T-helper 1 cell treated with Interleukin-12 subunit alpha and Interleukin-12 subunit beta and Interleukin-4 antibody, amounts not matched to agents 30 μg/mL and 1 μg/mL, for 36 hours (primary cell): ENCODE results near the gene UHRF2.
"Not testable (repeated sequence)": the region's sequence is repeated elsewhere in the genome, so short reads cannot be mapped to it uniquely, and the experiment has no call there.

Source experiments
- H3K27ac Mint-ChIP-seq: one replicate; pipeline ENCODE4 v1.8.0; 2021; ENCODE audit warnings: mild to moderate bottlenecking, mixed read lengths
- H3K27me3 Mint-ChIP-seq: one replicate; pipeline ENCODE4 v1.8.0; 2021; ENCODE audit warnings: low read depth, mixed read lengths
- H3K36me3 Mint-ChIP-seq: one replicate; pipeline ENCODE4 v1.8.0; 2021; ENCODE audit warnings: low read depth, mixed read lengths
- H3K4me1 Mint-ChIP-seq: one replicate; pipeline ENCODE4 v1.8.0; 2021; ENCODE audit warnings: low read depth, mixed read lengths
- H3K4me3 Mint-ChIP-seq: one replicate; pipeline ENCODE4 v1.8.0; 2021; ENCODE audit warnings: mild to moderate bottlenecking, moderate library complexity, mixed read lengths
- H3K9me3 Mint-ChIP-seq: one replicate; pipeline ENCODE4 v1.8.0; 2021; ENCODE audit warnings: mixed read lengths

Gene UHRF2

DNA sequence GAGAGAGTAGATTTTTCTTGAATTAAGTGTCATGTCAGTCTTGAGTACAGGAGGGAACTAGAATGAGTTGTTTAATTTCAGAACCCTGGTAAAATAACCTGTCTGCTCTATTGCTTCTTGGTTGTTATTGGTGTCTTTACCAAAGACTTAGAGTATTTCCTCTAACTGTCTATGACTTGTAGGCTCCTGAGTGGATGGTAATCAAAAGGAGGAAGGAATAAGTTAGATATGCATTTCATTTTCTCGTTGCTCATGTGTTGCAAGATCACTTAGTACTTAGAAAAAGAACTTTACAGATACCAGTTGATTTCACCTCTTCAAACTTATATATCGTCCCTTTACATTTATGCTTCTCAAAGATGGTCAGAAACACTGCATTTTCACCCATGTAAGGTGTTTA lies 31.1 kb downstream of the UHRF2 start:
- Mint-ChIP-seq H3K27ac (peak overlapping the region; percentile 21), H3K9me3 (no peaks in the 10 kb centered on the region), H3K4me1 (peaks cover 37% of the 10 kb centered on the region), H3K4me3 (no peak overlapping the region), H3K36me3 (peaks cover 15% of the 10 kb centered on the region), H3K27me3 (no peaks in the 10 kb centered on the region)

DNA sequence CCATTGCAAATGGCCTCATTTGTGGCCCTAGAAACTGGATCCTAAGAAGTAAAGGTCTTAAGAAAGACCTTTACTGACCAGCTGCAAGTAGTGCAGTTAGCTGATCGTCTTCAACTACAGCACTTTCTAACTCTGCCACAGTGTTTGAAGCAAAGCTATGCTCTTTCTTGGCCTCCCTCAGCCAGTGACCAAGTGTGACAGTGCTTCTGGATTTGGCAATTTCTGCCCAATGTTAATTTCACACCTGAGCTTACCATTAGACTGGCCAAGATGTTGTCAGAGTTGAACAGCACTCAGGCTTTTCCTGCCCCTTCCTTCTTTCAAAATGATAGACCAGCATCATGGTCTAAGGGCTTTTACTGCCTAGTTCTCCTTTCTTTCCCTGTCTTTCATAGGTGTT lies 36.1 kb downstream of the UHRF2 start:
- H3K4me1 Mint-ChIP-seq = peaks cover 33% of the 10 kb centered on the region
- peaks cover 3% of the 10 kb centered on the region for H3K9me3 Mint-ChIP-seq
- H3K27me3 Mint-ChIP-seq = no peaks in the 10 kb centered on the region
- no peak overlapping the region for H3K27ac Mint-ChIP-seq
- H3K36me3 Mint-ChIP-seq = peaks cover 14% of the 10 kb centered on the region
- H3K4me3 Mint-ChIP-seq = no peak overlapping the region

DNA sequence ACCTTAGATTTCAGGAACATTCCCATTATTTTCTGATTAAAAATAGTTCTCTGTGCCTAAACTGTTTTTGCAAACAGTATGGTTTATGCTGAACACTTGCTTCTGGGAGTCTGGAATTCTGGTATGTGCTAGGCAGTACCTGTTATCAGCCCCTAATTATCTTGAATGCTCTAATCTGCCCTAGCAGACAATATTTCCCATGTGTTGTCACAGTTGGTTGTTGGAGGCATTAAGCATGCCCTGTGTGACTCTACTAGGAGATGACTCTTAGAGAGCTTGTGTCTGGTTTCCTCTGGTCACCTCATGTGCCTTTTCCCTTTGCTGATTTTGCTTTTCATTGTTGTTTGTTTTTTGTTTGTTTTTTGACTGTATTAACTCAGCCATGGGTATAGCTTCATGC lies 36.6 kb downstream of the UHRF2 start:
- H3K36me3 Mint-ChIP-seq = peaks cover 17% of the 10 kb centered on the region
- H3K27ac Mint-ChIP-seq = no peak overlapping the region
- peaks cover 8% of the 10 kb centered on the region for H3K9me3 Mint-ChIP-seq
- H3K27me3 Mint-ChIP-seq = no peaks in the 10 kb centered on the region
- no peak overlapping the region for H3K4me3 Mint-ChIP-seq
- peaks cover 28% of the 10 kb centered on the region for H3K4me1 Mint-ChIP-seq

DNA sequence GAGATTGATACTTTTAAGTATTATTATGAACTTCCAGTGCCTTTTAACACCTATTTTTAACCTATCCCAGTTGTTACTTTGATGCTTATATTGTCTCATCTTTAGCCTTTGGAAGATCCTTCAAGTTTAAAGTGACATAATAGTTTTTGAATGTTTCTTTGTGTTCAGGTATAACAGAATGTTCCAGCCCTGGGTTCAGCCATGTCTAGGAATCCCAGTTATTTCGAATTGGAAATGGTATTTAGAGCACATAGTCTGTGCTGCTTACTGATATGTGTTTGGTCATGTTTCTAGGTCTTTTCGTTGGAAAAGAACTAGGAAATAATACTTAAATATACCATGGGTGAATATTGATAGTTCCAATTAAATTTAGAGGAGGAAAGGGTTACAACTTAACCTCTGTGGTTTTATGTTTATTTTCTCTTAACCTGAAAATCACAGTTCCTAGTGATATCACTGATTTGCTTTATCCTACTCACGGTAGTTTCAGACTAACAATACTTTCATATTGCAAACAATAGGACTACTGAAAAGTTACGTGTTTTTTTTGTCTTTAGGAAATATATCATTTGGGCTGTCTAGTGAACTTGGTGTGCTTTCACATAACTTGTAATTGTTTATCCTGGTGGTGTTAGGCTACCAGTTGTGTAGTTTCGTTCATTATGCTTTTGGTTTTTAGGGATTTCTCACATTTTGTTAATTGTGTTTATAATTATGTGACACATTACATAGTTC lies 37.8 kb downstream of the UHRF2 start:
- H3K27me3 Mint-ChIP-seq = no peaks in the 10 kb centered on the region
- H3K4me3 Mint-ChIP-seq = no peak overlapping the region
- peaks cover 8% of the 10 kb centered on the region for H3K9me3 Mint-ChIP-seq
- H3K27ac Mint-ChIP-seq = no peak overlapping the region
- H3K4me1 Mint-ChIP-seq = peaks cover 28% of the 10 kb centered on the region
- peaks cover 19% of the 10 kb centered on the region for H3K36me3 Mint-ChIP-seq

DNA sequence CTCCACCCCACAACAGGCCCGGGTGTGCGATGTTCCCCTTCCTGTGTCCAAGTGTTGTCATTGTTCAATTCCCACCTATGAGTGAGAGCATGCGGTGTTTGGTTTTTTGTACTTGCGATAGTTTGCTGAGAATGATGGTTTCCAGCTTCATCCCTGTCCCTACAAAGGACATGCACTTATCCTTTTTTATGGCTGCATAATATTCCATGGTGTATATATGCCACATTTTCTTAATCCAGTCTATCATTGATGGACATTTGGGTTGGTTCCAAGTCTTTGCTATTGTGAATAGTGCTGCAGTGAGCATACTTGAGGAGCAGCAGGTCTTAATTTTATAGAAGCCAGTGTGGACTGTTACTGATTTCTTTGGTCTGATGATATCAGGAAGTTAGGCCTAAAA lies 42.3 kb downstream of the UHRF2 start:
- H3K4me3 Mint-ChIP-seq, H3K27me3 Mint-ChIP-seq, H3K27ac Mint-ChIP-seq: not testable (repeated sequence)
- H3K4me1 Mint-ChIP-seq = peaks cover 24% of the 10 kb centered on the region
- peaks cover 42% of the 10 kb centered on the region for H3K36me3 Mint-ChIP-seq
- peaks cover 28% of the 10 kb centered on the region for H3K9me3 Mint-ChIP-seq

DNA sequence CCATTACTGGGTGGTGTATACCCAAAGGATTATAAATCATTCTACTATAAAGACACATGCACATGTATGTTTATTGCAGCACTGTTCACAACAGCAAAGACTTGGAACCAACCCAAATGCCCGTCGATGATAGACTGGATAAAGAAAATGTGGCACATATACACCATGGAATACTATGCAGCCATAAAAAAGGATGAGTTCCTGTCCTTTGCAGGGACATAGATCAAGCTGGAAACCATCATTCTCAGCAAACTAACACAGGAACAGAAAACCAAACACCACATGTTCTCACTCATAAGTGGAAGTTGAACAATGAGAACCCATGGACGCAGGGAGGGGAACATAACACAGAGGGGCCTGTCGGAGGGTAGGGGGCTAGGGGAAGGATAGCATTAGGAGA lies 45.7 kb downstream of the UHRF2 start:
- Mint-ChIP-seq H3K36me3 (peaks cover 45% of the 10 kb centered on the region), H3K9me3 (peaks cover 28% of the 10 kb centered on the region), H3K4me1 (peaks cover 16% of the 10 kb centered on the region)
- not testable (repeated sequence) for H3K27ac Mint-ChIP-seq, H3K4me3 Mint-ChIP-seq, H3K27me3 Mint-ChIP-seq

DNA sequence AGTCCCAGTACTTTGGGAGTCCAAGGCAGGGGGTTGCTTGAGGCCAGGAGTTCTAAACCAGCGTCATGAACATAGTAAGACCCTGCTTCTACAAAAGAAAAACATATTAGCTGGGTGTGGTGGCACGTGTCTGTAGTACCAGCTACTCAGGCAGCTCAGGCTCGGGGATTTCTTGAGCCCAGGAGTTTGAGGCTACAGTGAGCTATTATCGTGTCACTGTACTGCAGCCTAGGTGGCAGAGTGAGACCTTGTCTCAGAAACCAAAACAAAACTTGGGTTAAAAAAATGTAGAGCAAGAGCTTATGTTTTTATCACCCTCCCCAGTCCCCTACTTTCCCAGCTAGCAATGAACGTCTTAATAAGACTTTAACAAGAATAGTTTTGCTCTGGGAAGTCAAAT lies 46.7 kb downstream of the UHRF2 start:
- Mint-ChIP-seq H3K4me1 (peaks cover 23% of the 10 kb centered on the region), H3K4me3 (no peak overlapping the region), H3K27me3 (no peaks in the 10 kb centered on the region), H3K36me3 (peaks cover 43% of the 10 kb centered on the region), H3K27ac (no peak overlapping the region), H3K9me3 (peaks cover 20% of the 10 kb centered on the region)

DNA sequence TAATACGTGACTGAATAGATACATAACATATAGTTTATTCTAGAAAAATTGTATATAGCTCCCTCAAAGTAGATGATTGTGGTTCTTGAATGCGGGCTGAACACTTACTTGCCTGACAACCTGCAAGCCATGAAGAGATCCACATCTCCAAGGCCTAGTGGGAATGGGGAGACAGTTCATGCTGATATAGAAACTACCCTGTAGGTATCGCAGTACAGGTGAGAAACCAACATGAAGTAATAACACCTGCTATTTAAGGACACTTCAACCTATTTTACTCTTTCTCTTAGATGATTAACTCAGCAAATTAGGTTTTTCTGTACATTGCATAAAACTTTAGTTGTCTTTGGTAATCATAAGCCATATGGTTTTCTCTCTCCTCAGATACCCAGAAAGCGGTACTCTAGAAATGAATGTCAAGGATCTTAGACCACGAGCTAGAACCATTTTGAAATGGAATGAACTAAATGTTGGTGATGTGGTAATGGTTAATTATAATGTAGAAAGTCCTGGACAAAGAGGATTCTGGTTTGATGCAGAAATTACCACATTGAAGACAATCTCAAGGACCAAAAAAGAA lies 47.3 kb downstream of the UHRF2 start:
- Mint-ChIP-seq H3K27me3 (no peaks in the 10 kb centered on the region), H3K9me3 (peaks cover 20% of the 10 kb centered on the region), H3K4me3 (no peak overlapping the region), H3K4me1 (peaks cover 26% of the 10 kb centered on the region), H3K36me3 (peaks cover 45% of the 10 kb centered on the region), H3K27ac (no peak overlapping the region)

DNA sequence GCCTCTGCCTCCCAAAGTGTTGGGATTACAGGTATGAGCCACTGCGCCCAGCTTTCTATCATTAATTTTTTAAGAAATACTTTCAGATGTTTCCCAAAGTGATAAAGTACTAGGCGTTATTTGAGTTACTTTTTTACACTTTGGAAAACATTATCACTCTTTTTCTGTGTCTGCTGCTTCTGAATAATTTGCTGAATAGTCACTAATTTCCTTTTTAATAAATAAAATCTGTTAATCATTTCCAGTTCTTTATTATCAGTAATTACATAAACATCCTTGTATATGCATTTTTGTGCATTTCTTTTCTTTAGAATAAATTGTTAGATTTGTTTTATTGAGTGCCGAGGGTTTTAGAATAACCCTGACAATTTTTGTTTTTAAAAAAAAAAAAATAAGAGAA lies 48.6 kb downstream of the UHRF2 start:
- Mint-ChIP-seq H3K36me3 (peaks cover 39% of the 10 kb centered on the region), H3K27me3 (no peaks in the 10 kb centered on the region), H3K4me1 (peaks cover 25% of the 10 kb centered on the region), H3K27ac (no peak overlapping the region), H3K4me3 (no peak overlapping the region), H3K9me3 (peaks cover 20% of the 10 kb centered on the region)

DNA sequence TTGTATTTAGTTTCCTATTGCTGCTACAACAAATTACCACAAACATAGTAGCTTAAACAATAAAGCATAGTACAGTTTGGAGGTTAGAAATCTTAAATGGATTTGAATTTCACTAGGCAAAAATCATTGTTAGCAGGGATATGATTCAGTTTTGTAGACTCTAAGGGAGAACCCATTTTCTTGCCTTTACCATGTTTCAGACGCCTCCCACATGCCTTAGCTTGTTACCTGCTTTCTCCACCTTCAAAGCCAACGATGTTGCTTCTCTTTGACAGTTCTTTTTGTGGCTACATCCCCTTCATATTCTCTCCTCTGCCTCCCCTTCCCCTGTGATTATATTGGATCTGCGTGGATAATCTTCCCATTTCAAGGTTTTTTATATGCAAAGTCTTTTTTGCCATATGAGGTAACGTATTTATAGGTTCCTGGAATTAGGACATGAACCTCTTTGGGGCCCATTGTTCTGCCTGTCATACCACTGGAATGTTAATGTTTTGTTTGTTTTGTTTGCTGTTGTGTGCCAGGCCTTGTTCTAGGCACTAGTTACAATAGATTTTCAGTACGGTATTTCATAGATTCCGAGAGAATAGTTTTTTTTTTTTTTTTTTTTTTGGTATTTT lies 54.1 kb downstream of the UHRF2 start:
- H3K9me3 Mint-ChIP-seq = no peaks in the 10 kb centered on the region
- H3K27ac Mint-ChIP-seq = no peak overlapping the region
- H3K27me3 Mint-ChIP-seq = no peaks in the 10 kb centered on the region
- peaks cover 19% of the 10 kb centered on the region for H3K4me1 Mint-ChIP-seq
- no peak overlapping the region for H3K4me3 Mint-ChIP-seq
- H3K36me3 Mint-ChIP-seq = peaks cover 26% of the 10 kb centered on the region

DNA sequence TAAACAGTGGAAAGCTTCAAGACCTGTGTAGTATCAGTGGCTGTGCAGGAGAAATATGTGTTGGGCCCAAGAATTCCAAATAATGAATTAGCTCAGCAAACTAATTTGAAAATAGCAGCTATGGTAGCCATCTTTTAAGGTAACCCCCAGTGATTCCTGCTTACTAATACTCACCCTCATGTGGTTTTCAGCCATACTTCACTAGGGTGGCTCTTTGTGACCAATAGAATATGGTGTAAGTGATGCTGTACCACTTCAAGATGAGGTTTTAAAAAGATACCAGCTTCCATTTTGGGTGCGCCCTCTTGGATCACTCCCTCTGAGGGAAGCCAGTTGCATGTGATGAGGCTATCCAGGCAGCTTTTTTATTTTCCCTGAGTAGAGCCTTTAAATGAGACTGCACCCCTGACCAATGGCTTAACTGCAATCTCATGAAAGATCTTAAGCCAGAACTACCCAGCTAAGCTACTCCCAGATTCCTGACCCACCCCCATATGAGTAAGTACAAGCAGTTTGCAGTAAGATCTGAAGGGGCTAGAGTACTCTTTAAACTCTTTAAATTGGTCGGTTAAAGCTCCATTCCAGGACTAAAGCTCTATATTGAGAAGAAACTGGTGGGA lies 58.3 kb downstream of the UHRF2 start:
- Mint-ChIP-seq H3K27me3 (no peaks in the 10 kb centered on the region), H3K4me3 (no peak overlapping the region), H3K27ac (no peak overlapping the region), H3K4me1 (peaks cover 17% of the 10 kb centered on the region), H3K36me3 (peaks cover 15% of the 10 kb centered on the region), H3K9me3 (no peaks in the 10 kb centered on the region)

DNA sequence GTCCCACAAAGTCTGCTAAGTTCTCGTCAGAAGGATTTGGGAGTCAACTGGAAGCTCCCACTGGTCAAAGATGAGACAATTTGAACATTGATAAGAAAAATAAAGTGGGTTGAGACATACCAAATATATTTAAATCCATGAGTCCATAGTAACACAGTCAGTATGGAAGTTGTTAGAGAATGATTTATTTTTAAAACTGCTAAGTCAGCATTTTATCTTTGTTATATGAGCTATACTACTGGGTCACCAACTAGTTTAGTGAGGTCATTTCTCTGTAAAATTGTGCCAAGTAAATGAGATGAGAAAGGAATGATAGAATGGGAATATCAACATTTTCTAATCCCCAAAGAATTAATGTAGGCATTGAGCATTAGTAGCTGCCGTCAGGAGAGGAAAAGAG lies 60.2 kb downstream of the UHRF2 start:
- peaks cover 10% of the 10 kb centered on the region for H3K4me1 Mint-ChIP-seq
- H3K27me3 Mint-ChIP-seq = no peaks in the 10 kb centered on the region
- no peak overlapping the region for H3K4me3 Mint-ChIP-seq
- no peak overlapping the region for H3K27ac Mint-ChIP-seq
- no peaks in the 10 kb centered on the region for H3K9me3 Mint-ChIP-seq
- H3K36me3 Mint-ChIP-seq = peaks cover 12% of the 10 kb centered on the region

DNA sequence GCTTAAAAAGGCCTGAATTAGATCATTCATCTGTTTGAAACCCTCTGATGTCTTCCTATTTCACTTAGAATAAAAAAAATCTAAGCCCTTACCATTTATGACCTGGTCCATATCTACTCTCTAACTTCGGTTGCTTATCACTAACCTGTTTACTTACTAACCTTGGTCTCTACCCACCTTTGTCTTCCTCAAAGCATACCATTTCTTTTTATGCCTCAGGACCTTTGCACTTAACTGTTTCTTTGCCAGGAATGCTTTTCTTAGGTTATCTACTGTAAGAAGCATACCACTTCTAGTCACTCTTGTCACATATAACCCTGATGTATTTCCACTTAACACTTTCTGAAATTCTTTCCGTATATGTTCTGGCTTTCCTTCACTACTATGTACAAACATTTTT lies 67.0 kb downstream of the UHRF2 start:
- peaks cover 2% of the 10 kb centered on the region for H3K4me1 Mint-ChIP-seq
- no peaks in the 10 kb centered on the region for H3K9me3 Mint-ChIP-seq
- no peaks in the 10 kb centered on the region for H3K27me3 Mint-ChIP-seq
- H3K36me3 Mint-ChIP-seq = peaks cover 12% of the 10 kb centered on the region
- no peak overlapping the region for H3K4me3 Mint-ChIP-seq
- H3K27ac Mint-ChIP-seq = no peak overlapping the region

DNA sequence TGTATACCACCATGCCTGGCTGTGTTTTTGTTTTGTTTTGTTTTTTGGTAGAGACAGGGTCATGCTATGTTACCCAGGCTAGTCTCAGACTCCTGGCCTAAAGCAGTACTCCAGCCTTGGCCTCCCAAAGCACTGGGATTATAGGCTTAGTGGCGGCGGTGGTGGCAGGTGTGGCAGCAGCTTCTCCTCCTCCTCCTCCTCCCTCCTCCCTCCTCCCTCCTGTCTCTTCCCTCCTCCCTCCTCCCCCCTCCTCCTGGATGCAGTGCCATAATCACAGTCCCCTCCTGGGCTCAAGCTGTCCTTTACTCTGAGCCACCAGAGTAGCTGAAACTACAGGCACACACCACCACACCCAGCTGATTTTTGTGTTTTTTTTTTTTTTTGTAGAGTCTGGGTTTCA lies 71.2 kb downstream of the UHRF2 start:
- Mint-ChIP-seq H3K9me3 (no peaks in the 10 kb centered on the region), H3K27me3 (no peaks in the 10 kb centered on the region), H3K36me3 (peaks cover 24% of the 10 kb centered on the region), H3K27ac (no peak overlapping the region), H3K4me1 (no peaks in the 10 kb centered on the region), H3K4me3 (no peak overlapping the region)

DNA sequence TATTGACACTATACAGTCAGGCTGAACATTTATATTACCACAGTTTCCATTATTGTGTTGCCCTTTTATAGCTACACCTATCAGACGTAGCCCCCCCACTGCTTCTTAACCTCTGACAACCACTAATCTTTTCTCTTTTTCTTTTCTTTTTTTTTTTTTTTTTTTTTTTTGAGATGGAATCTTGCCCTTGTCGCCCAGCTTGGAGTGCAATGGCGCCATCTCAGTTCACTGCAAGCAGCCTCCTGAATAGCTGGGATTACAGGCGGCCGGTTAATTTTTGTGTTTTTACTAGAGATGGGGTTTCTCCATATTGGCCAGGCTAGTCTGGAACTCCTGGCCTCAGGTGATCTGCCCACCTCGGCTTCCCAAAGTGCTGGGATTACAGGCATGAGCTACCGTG lies 75.4 kb downstream of the UHRF2 start:
- Mint-ChIP-seq H3K4me1 (peaks cover 8% of the 10 kb centered on the region), H3K36me3 (peaks cover 27% of the 10 kb centered on the region), H3K9me3 (no peaks in the 10 kb centered on the region), H3K27me3 (no peaks in the 10 kb centered on the region), H3K4me3 (no peak overlapping the region), H3K27ac (no peak overlapping the region)
